Hepatocyte (in vitro differentiated cells): Measurements from ENCODE around the gene NUP54. TPM values are rescaled to one million over a fixed set of nuclear protein-coding genes. Genes with fewer than 3 reads are reported as not detected.

ENCODE experiments used
- DNase-seq: peaks from one replicate; pipeline ENCODE4 v3.0.0-alpha.2; 2016; ENCODE audit warnings: low spot score
- H2AFZ ChIP-seq: fragments of 200-600 bp; sonication (generic); 2 replicates; pipeline ENCODE4 v1.6.0; 2016; ENCODE audit warnings: antibody characterized with exemption, mild to moderate bottlenecking
- H3K27ac ChIP-seq: fragments of 200-600 bp; sonication (generic); 2 replicates; pipeline ENCODE4 v1.5.1; 2016; ENCODE audit warnings: mild to moderate bottlenecking
- H3K27me3 ChIP-seq: fragments of 200-600 bp; sonication (generic); 2 replicates; pipeline ENCODE4 v1.6.1; 2016
- H3K36me3 ChIP-seq: fragments of 200-600 bp; sonication (generic); replicated peaks from 2 replicates; pipeline ENCODE4 v1.5.1; 2016; ENCODE audit warnings: low read depth; ENCODE audit not compliant: insufficient read depth
- H3K4me1 ChIP-seq: fragments of 200-600 bp; sonication (generic); 2 replicates; pipeline ENCODE4 v1.5.1; 2016; ENCODE audit warnings: mild to moderate bottlenecking, moderate library complexity; ENCODE audit not compliant: insufficient read depth
- H3K4me2 ChIP-seq: fragments of 200-600 bp; sonication (generic); 2 replicates; pipeline ENCODE4 v1.6.0; 2016
- H3K4me3 ChIP-seq: fragments of 200-600 bp; sonication (generic); 2 replicates; pipeline ENCODE4 v1.5.1; 2016; ENCODE audit warnings: mild to moderate bottlenecking
- H3K79me2 ChIP-seq: fragments of 200-600 bp; sonication (generic); 2 replicates; pipeline ENCODE4 v1.6.0; 2017; ENCODE audit warnings: mild to moderate bottlenecking
- H3K9me2 ChIP-seq: fragments of 200-600 bp; sonication (generic); replicated peaks from 2 replicates; pipeline ENCODE4 v1.6.0; 2017; ENCODE audit warnings: mild to moderate bottlenecking; ENCODE audit not compliant: insufficient read depth
- H3K9me3 ChIP-seq: fragments of 200-600 bp; sonication (generic); 2 replicates; pipeline ENCODE4 v1.5.1; 2016; ENCODE audit warnings: low read depth, mild to moderate bottlenecking
- H4K20me1 ChIP-seq: fragments of 200-600 bp; sonication (generic); 2 replicates; pipeline ENCODE4 v1.6.0; 2016; ENCODE audit warnings: mild to moderate bottlenecking; ENCODE audit not compliant: insufficient read depth, poor library complexity, severe bottlenecking
- EZH2 ChIP-seq: fragments of 200-600 bp; sonication (generic); IDR thresholded peaks from 2 replicates; pipeline ENCODE4 v1.6.1; 2016; ENCODE audit warnings: antibody characterized with exemption, mild to moderate bottlenecking, borderline replicate concordance
- EZH2phosphoT487 ChIP-seq: fragments of 200-600 bp; sonication (generic); IDR thresholded peaks from one replicate; pipeline ENCODE4 v1.6.1; 2018; ENCODE audit warnings: antibody characterized with exemption, mild to moderate bottlenecking, low read depth, moderate library complexity; ENCODE audit not compliant: unreplicated experiment, severe bottlenecking
- WGBS: methylation state at CpG from one replicate; pipeline ENCODE4 v1.1.6; 2016; ENCODE audit warnings: low lambda C conversion rate; ENCODE audit errors: missing lambda C conversion rate; 5-methylcytosine and 5-hydroxymethylcytosine counted together
- polyA plus RNA-seq: library from polyadenylated mRNA; unstranded; fragments of >200 nt; fragmentation: Nextera tagmentation; extraction: Ambion mirVana; gene quantifications from 2 replicates; pipeline ENCODE4 v1.2.1, GENCODE V29; 2016
- total RNA-seq: library from RNA; depleted of rRNA; stranded (reverse); fragments of >200 nt; gene quantifications from 2 replicates; pipeline ENCODE4 v1.2.3, GENCODE V29; 2014
- TF ChIP-seq, protein P1 (sequence below): fragments of 200-600 bp; sonication (generic); IDR thresholded peaks from 2 replicates; pipeline ENCODE4 v1.5.1; 2016; ENCODE audit warnings: antibody characterized with exemption, mild to moderate bottlenecking; ENCODE audit not compliant: poor library complexity

Gene NUP54
- total and polyA plus RNA-seq, 2 experiments from 2014 or later: 20.6 to 40.9 TPM

DNA sequence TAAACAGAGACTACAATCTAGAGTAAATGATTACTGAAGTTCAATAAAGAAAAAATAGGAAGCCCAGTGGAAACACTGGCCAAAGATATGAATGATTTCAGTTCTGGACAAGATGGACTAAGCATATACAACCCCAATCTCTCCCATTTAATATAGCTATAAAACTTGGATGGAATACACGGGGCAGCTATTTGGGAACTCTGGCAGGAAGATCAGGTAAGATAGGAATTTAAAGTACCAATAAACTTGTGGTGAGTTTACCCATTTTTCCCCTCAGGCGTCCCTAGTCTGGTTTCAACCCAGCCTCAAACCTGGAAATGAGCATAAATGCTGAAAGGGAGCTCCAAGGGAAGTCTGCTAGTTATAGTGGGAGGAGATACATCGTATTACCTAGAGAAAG lies 20.4 kb downstream of the NUP54 start:
- Histone ChIP-seq H3K4me2 (no peak overlapping the region), H3K9me2 (no peaks in the 10 kb centered on the region), H4K20me1 (no peaks in the 10 kb centered on the region), H2AFZ (no peak overlapping the region), H3K79me2 (peaks cover 5% of the 10 kb centered on the region), H3K27me3 (no peaks in the 10 kb centered on the region), H3K36me3 (no peaks in the 10 kb centered on the region), H3K9me3 (no peaks in the 10 kb centered on the region), H3K27ac (no peak overlapping the region), H3K4me3 (no peak overlapping the region), H3K4me1 (no peaks in the 10 kb centered on the region)
- WGBS: 78% methylated on average over 3 of the region's 3 CpGs
- no peak for TF ChIP-seq EZH2
- TF ChIP-seq, protein P1, sequence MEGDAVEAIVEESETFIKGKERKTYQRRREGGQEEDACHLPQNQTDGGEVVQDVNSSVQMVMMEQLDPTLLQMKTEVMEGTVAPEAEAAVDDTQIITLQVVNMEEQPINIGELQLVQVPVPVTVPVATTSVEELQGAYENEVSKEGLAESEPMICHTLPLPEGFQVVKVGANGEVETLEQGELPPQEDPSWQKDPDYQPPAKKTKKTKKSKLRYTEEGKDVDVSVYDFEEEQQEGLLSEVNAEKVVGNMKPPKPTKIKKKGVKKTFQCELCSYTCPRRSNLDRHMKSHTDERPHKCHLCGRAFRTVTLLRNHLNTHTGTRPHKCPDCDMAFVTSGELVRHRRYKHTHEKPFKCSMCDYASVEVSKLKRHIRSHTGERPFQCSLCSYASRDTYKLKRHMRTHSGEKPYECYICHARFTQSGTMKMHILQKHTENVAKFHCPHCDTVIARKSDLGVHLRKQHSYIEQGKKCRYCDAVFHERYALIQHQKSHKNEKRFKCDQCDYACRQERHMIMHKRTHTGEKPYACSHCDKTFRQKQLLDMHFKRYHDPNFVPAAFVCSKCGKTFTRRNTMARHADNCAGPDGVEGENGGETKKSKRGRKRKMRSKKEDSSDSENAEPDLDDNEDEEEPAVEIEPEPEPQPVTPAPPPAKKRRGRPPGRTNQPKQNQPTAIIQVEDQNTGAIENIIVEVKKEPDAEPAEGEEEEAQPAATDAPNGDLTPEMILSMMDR: no peak
- TF ChIP-seq EZH2phosphoT487: no peak
- no peak for DNase-seq

DNA sequence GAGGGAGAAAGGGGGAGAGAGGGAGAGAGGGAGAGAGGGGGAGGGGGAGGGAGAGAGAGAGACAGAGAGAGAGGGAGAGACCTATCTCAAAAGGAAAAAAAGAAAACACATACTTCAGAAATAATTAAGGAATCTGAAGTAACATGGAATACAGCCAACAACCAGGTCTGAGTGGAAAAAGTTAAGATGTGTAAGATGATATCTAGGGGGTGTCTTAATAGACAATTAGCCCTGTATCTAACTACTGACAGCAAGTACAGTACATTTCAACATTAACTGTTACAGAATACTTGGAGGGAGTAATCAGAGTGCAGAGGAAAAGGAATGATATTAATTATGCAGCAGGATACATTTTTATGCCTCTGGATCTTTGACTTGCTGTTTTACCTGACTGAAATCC lies 22.4 kb downstream of the NUP54 start:
- Histone ChIP-seq H3K4me2 (no peak overlapping the region), H3K27ac (no peak overlapping the region), H2AFZ (no peak overlapping the region), H3K9me3 (no peaks in the 10 kb centered on the region), H3K79me2 (peaks cover 5% of the 10 kb centered on the region), H3K9me2 (no peaks in the 10 kb centered on the region), H3K36me3 (peaks cover 3% of the 10 kb centered on the region), H3K4me3 (no peak overlapping the region), H4K20me1 (no peaks in the 10 kb centered on the region), H3K4me1 (no peaks in the 10 kb centered on the region), H3K27me3 (no peaks in the 10 kb centered on the region)
- no peak for TF ChIP-seq EZH2
- no peak for TF ChIP-seq EZH2phosphoT487
- TF ChIP-seq, protein P1: no peak
- no peak for DNase-seq

DNA sequence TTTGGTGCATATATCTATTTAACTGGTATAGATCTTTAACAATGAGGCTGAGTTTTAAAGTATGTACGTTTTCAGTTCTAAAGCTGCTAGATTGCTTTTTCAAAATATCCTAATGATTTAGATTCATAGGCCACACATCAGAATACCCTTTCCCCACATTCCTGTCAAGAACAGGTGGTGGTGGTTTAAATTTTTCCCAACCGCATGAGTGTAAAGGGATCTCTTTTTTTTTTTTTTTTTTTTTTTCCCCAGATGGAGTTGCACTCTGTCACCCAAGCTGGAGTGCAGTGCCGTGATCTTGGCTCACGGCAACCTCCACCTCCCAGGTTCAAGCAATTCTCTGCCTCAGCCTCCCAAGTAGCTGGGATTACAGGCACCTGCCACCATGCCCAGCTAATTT lies 28.0 kb downstream of the NUP54 start:
- Histone ChIP-seq H4K20me1 (no peaks in the 10 kb centered on the region), H3K27me3 (no peaks in the 10 kb centered on the region), H3K4me1 (no peaks in the 10 kb centered on the region), H3K9me2 (no peaks in the 10 kb centered on the region), H3K79me2 (no peaks in the 10 kb centered on the region), H3K4me2 (no peak overlapping the region), H2AFZ (no peak overlapping the region), H3K36me3 (peaks cover 3% of the 10 kb centered on the region), H3K9me3 (no peaks in the 10 kb centered on the region), H3K27ac (no peak overlapping the region), H3K4me3 (no peak overlapping the region)
- WGBS: 95% methylated on average over 4 of the region's 4 CpGs
- TF ChIP-seq, protein P1: no peak
- TF ChIP-seq EZH2phosphoT487 (no peak), EZH2 (no peak)
- no peak for DNase-seq

DNA sequence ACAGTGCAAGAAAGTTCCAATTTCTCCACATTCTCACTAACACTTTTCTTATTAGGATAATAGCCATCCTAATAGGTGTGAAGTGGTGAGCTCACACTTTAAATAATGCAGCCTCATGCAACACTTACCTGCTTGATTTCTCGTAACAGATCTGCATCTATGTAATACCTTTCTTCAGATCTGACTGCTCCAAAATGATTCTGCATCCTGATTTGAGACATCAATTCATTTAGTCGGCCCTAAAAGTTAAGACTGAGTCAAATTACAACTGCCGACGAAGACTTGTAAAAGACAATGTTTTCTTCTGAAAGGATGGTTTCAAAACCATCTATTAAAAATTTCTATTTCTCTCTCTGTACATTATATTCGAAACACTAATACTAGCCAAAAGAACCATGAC lies 30.7 kb downstream of the NUP54 start:
- WGBS: 97% methylated on average over 5 of the region's 5 CpGs
- Histone ChIP-seq H3K9me3 (no peaks in the 10 kb centered on the region), H3K27ac (no peak overlapping the region), H3K36me3 (peaks cover 2% of the 10 kb centered on the region), H3K4me3 (no peak overlapping the region), H3K4me1 (no peaks in the 10 kb centered on the region), H3K4me2 (no peak overlapping the region), H3K27me3 (no peaks in the 10 kb centered on the region), H3K79me2 (no peaks in the 10 kb centered on the region), H3K9me2 (no peaks in the 10 kb centered on the region), H2AFZ (no peak overlapping the region), H4K20me1 (no peaks in the 10 kb centered on the region)
- no peak for DNase-seq
- TF ChIP-seq, protein P1: no peak
- no peak for TF ChIP-seq EZH2
- no peak for TF ChIP-seq EZH2phosphoT487
